GM19328 (cell line): Measurements from ENCODE around the gene DOLPP1.
"Not testable (repeated sequence)": the region's sequence is repeated elsewhere in the genome, so short reads cannot be mapped to it uniquely, and the experiment has no call there.

Experiments
- ATAC-seq: cut with Tn5 transposase; IDR thresholded peaks from one replicate; pipeline ENCODE4 v1.9.1; 2021; ENCODE audit warnings: mild to moderate bottlenecking, moderate library complexity; ENCODE audit not compliant: unreplicated experiment

Gene DOLPP1

DNA sequence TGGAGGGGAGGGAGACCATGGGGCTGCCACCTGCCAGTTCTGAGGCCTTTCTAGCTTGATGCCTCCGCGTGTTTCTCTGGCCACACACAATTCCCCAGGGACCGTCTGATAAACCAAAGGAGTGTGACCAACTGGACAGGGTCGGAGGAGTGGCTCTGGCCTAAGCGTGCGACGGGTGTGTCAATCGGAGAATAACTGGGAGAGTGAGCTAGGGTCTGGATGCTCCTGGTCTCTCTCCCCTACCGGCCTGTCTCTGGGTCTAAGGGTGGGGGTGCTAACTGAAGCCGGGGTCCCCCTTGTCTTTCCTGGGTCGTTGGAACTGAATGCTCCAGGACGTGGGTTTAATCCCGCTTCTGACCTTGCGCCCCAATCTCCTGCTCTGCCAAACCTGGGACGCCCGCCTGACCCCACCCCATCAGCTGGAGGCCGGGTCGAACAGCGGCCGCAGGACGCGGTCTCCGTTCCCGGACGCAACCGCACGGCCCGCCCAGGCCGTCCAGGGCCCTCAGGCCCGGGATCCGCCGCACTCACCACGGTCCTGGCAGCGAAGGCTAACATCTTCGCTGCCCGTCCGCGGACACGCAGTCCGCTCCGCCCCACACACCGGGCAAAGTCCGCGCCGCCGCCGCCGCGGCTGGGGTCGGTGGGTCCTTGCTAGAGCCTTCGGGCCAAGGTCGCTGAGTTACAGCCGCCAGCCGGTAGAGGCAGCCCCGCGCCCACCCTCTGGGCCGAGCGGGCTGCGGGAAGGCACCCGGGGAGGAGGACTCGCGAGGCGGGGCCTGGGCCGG, 29.2 kb downstream of the DOLPP1 start:
- ATAC-seq: no peak

GRCh38 chr9:129110740-129111527, 30.0 kb downstream of the DOLPP1 start, which contains the start of the genes CRAT and PTPA:
TSS of gene CRAT (minus strand) at chr9:129110793. CDS start at chr9:129110509, 284 bp downstream.
TSS of gene PTPA (plus strand) at chr9:129111415. CDS start at chr9:129111601, 186 bp downstream.
- peak; percentile 75 for ATAC-seq

DNA sequence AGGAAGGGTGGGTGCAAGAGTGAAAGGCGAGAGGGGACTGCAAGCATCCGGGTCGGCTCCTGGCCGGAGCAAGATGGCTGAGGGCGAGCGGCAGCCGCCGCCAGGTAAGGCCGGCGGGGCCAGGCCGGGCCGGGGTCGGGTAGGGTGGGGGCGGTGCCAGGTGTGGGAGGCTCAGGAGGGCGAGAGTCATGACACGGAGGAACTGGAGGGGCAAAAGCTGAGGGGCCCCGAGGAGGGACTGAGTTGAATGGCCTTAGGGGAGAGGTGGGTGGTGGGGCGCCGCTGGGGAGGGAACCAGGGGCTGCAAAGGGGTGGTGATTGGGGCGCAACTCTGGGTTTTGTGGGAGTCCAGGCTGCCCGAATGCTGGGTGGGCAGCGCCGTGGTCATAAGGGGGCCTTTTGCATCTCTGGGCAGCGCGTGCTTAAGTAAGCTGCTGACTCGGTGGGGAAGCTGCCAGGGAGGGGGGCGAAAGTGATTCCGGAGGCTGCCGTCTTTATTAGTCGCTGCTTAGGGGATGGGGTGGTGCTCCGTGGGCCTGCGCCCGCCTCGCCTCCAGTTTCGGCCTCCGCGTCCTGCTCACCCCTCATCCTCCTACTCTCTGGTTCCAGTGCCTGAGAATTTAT, 30.7 kb downstream of the DOLPP1 start:
- ATAC-seq: peak; percentile 6

- ATAC-seq: not testable (repeated sequence)
Observed at GRCh38 chr9:129112526-129112925, 31.6 kb downstream of the DOLPP1 start.

GRCh38 chr9:129113645-129114304, 32.9 kb downstream of the DOLPP1 start:
- ATAC-seq: no peak

GRCh38 chr9:129118799-129119198, 37.9 kb downstream of the DOLPP1 start:
- no peak for ATAC-seq

- ATAC-seq: no peak
Observed at GRCh38 chr9:129121483-129121882, 40.6 kb downstream of the DOLPP1 start.

GRCh38 chr9:129122133-129122532, 41.2 kb downstream of the DOLPP1 start:
- no peak for ATAC-seq

DNA sequence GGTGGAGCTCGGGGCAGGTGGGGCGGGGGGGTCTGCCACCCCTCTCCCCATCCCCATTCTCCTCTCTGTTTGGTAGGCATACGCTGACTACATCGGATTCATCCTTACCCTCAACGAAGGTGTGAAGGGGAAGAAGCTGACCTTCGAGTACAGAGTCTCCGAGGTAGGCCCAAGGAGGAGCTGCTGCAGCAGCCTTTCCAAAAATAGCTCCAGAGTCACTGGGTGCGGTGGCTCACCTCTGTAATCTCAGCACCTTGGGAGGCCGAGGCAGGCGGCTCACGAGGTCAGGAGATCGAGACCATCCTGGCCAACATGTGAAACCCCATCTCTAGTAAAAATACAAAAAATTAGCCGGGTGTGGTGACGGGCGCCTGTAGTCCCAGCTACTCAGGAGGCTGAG, 42.1 kb downstream of the DOLPP1 start:
- not testable (repeated sequence) for ATAC-seq

DNA sequence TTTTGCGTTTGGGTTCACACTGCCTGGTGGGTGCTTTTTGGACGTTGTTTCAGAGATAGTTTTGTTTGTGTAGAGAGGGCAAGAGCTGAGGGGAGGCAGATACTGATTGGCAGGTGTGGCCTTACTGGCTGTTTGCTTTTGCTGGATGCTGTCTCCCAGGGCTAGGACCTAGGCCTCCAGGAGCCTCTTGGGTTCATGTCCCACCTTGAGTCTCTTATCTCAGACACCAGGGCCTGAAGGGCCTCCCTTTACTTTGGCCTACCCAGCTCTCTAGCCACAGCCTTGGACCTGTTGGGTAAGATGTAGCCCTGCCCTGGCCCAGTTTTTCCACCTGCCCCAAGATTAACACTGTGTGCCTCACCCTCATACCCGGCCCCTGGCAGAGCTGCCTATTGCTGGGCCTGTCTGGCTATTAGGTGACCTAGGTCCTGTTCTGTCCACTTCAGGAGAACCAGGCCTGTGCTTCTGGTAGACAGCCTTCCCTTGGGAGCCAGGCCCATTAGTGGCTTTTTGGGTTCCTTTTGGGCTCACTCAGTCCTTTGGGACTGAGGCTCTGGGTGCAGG, 43.7 kb downstream of the DOLPP1 start:
- no peak for ATAC-seq

DNA sequence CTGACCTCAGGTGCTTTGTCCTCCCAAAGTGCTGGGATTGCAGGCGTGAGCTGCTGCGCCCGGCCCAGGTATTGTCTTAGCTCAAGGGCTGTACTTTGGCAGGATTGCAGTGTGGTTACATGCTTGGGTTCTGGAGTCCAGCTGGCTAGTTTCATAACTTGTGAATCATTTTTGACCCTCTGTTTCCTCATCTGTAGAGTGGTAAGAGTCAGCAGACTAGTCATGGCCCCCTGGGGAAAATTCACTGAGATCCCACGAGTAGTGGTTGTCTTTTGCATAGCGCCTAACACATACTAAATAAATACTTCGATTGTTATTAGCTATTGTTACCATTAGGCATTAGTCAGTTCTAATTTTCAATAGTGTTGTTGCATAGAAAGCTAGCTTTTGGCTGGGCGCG, 44.6 kb downstream of the DOLPP1 start:
- no peak for ATAC-seq

DNA sequence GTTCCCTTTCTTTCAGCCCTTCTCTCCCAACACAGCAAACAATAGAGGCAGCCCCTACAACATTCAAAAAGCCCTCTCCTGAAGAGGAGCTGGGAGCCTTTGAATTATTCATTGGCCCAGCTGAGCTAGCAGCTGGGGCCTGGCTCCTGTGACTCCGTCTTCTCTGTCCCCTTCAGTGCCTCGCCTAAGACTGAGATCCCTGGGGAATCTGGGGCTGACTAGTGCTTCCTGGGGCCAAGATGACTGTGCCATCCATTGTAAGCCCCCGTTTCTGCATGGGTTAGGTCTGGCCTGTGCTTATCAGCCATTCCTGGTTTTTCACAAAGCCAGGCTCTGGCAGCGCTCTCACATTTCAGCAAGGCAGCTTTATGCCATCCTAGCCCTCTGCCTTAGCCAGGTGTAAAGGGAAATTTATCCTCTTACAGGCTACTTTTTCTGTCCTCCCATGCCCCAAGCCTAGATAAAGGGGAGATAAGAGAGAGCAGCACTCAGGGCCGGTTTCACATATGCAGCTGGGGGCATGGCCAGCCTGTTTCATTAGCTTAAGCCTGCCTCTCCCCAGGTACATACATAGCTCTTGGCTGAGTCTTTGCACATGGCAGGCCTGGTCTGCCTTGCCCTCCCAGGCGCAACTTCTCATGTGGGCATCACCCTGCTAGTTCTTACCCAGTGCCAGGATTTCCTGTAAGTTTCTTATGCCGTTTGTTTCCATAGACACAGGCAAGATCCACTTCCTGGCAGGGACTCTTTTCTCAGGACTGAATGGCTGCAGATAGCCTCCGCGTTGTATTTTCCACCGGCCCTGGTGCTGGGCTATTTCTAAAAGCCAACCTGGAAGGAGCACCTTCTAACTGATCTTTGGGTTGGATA, 46.1 kb downstream of the DOLPP1 start:
- ATAC-seq: no peak

GRCh38 chr9:129128689-129129088, 47.8 kb downstream of the DOLPP1 start:
- no peak for ATAC-seq

DNA sequence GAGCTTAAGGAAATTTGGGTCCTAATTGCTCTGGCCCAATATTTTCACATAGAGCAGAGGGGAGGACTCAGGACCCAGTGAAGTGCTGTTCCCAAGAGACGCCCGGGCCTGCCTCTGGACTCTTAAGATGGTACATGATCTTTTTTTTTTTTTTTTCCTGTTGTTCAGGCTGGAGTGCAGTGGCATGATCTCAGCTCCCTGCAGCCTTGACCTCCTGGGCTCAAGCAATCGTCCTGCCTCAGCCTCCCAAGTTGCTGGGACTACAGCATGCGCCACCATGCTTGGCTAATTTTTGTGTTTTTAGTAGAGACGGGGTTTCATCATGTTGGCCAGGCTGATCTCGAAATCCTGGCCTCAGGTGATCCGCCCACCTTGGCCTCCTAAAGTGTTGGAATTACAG, 49.4 kb downstream of the DOLPP1 start:
- not testable (repeated sequence) for ATAC-seq

DNA sequence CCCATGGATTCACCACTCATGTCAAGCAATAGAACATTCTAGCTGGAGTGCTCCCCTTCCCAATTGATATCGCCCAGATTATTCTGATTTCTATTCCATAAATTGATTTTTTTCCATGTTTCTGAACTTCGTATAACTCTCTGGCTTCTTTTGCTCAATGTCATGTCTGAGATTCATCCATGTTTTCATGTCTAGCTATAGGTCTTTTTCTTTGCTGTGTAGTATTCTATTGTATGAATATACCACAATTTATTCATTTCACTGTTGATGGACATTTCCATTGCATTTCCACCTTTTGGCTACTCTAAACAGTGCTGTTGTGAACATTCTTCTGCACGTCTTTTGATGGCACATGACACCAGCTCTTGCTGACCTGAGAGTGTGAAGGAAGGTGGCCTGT, 49.9 kb downstream of the DOLPP1 start:
- ATAC-seq: no peak

GRCh38 chr9:129131300-129132145, 50.6 kb downstream of the DOLPP1 start:
- no peak for ATAC-seq

- ATAC-seq: no peak
Observed at GRCh38 chr9:129133082-129133481, 52.2 kb downstream of the DOLPP1 start.

DNA sequence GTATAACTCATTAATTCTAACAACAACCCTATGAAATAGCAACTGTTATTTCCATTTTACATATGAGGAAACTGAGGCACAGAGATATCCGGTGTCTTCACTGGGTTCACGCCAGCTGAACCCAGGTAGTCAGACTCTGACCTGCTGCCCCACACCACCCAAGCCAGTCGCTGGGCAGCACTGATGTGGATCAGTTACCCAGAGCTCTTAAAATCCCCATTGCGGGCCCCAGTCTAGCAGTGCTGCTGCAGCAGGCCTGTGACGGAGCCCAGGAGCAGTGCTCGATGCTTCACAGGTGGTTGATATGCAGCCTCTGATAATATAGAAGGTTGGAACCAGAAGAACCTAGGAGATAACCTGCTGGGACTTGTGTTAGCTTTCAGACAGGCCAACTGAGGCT, 54.6 kb downstream of the DOLPP1 start:
- no peak for ATAC-seq
